Neural progenitor cell (in vitro differentiated cells): Measurements from ENCODE around the gene DCUN1D1. TPM values are rescaled to one million over a fixed set of nuclear protein-coding genes. Genes with fewer than 3 reads are reported as not detected.

Experiments used
- DNase-seq: peaks from one replicate; pipeline ENCODE4 v3.0.0-alpha.2; 2016; ENCODE audit warnings: low spot score
- H2AFZ ChIP-seq: fragments of 200-600 bp; sonication (generic); replicated peaks from 2 replicates; pipeline ENCODE4 v1.6.1; 2016; ENCODE audit warnings: antibody characterized with exemption
- H3F3A ChIP-seq: fragments of 200-600 bp; sonication (generic); 2 replicates; pipeline ENCODE4 v1.6.1; 2016; ENCODE audit warnings: antibody characterized with exemption, low read depth
- H3K27ac ChIP-seq: fragments of 200-600 bp; sonication (generic); 2 replicates; pipeline ENCODE4 v1.5.1; 2016; ENCODE audit warnings: mild to moderate bottlenecking
- H3K27me3 ChIP-seq: fragments of 200-600 bp; sonication (generic); 2 replicates; pipeline ENCODE4 v1.6.1; 2016; ENCODE audit warnings: mild to moderate bottlenecking, moderate library complexity
- H3K36me3 ChIP-seq: fragments of 200-600 bp; sonication (generic); 2 replicates; pipeline ENCODE4 v1.5.1; 2016
- H3K4me1 ChIP-seq: fragments of 200-600 bp; sonication (generic); 2 replicates; pipeline ENCODE4 v1.6.1; 2016; ENCODE audit warnings: mixed run types
- H3K4me2 ChIP-seq: fragments of 200-600 bp; sonication (generic); 2 replicates; pipeline ENCODE4 v1.6.1; 2016
- H3K4me3 ChIP-seq: fragments of 200-600 bp; sonication (generic); 2 replicates; pipeline ENCODE4 v1.5.1; 2016
- H3K79me2 ChIP-seq: fragments of 200-600 bp; sonication (generic); 2 replicates; pipeline ENCODE4 v1.6.1; 2016; ENCODE audit warnings: low read depth
- H3K9ac ChIP-seq: fragments of 200-600 bp; sonication (generic); 2 replicates; pipeline ENCODE4 v1.6.1; 2016
- H3K9me3 ChIP-seq: fragments of 200-600 bp; sonication (generic); 2 replicates; pipeline ENCODE4 v1.5.1; 2016; ENCODE audit warnings: low read depth
- H4K20me1 ChIP-seq: fragments of 200-600 bp; sonication (generic); 2 replicates; pipeline ENCODE4 v1.6.1; 2016; ENCODE audit warnings: low read depth
- H3K27ac Mint-ChIP-seq: 3 replicates; pipeline ENCODE4 v1.8.0; 2021; ENCODE audit warnings: mixed read lengths
- H3K27me3 Mint-ChIP-seq: 2 replicates; pipeline ENCODE4 v1.8.0; 2022; ENCODE audit warnings: low read depth, mild to moderate bottlenecking, inconsistent platforms, moderate library complexity, mixed read lengths; ENCODE audit not compliant: insufficient read depth
- H3K36me3 Mint-ChIP-seq: 3 replicates; pipeline ENCODE4 v1.8.0; 2021; ENCODE audit warnings: mixed read lengths
- H3K4me1 Mint-ChIP-seq: 3 replicates; pipeline ENCODE4 v1.8.0; 2021; ENCODE audit warnings: mixed read lengths
- H3K4me3 Mint-ChIP-seq: 3 replicates; pipeline ENCODE4 v1.8.0; 2021; ENCODE audit warnings: mild to moderate bottlenecking, moderate library complexity, mixed read lengths
- H3K9me3 Mint-ChIP-seq: 3 replicates; pipeline ENCODE4 v1.8.0; 2020; ENCODE audit warnings: mixed read lengths
- CTCF ChIP-seq: fragments of 200-600 bp; sonication (generic); IDR thresholded peaks from 2 replicates; pipeline ENCODE4 v1.5.1; 2017; ENCODE audit warnings: antibody characterized with exemption, mild to moderate bottlenecking
- EZH2 ChIP-seq: fragments of 200-600 bp; sonication (generic); IDR thresholded peaks from 2 replicates; pipeline ENCODE4 v1.6.1; 2017; ENCODE audit warnings: antibody characterized with exemption, mild to moderate bottlenecking, moderate library complexity
- EZH2phosphoT487 ChIP-seq: fragments of 200-600 bp; sonication (generic); IDR thresholded peaks from 2 replicates; pipeline ENCODE4 v1.6.1; 2017; ENCODE audit warnings: antibody characterized with exemption
- total RNA-seq: library from RNA; depleted of rRNA; stranded (reverse); fragments of >200 nt; gene quantifications from 2 replicates; pipeline ENCODE4 v1.2.3, GENCODE V29; 2015; ENCODE audit warnings: low replicate concordance

Gene DCUN1D1
- total RNA-seq, 1 donor from 2014 or later: 63.6 TPM

GRCh38 chr3:182921665-182922355 is 58.5 kb downstream of the DCUN1D1 start:
- H3F3A ChIP-seq: no peaks in the 10 kb centered on the region
- H3K27ac Mint-ChIP-seq: no peak overlapping the region
- no peak overlapping the region for H3K4me2 ChIP-seq
- DNase-seq: no peak
- H3K9ac ChIP-seq: no peak overlapping the region
- H3K27me3 Mint-ChIP-seq: no peaks in the 10 kb centered on the region
- peaks cover 3% of the 10 kb centered on the region for H3K4me1 ChIP-seq
- no peaks in the 10 kb centered on the region for H3K36me3 ChIP-seq
- no peaks in the 10 kb centered on the region for H3K9me3 Mint-ChIP-seq
- H4K20me1 ChIP-seq: no peaks in the 10 kb centered on the region
- no peaks in the 10 kb centered on the region for H3K27me3 ChIP-seq
- TF ChIP-seq EZH2phosphoT487 (no peak), CTCF (no peak), EZH2 (no peak)
- no peak overlapping the region for H2AFZ ChIP-seq
- no peak overlapping the region for H3K27ac ChIP-seq
- no peaks in the 10 kb centered on the region for H3K9me3 ChIP-seq
- H3K4me1 Mint-ChIP-seq: no peaks in the 10 kb centered on the region
- H3K79me2 ChIP-seq: no peaks in the 10 kb centered on the region
- no peak overlapping the region for H3K4me3 Mint-ChIP-seq
- peaks cover 6% of the 10 kb centered on the region for H3K36me3 Mint-ChIP-seq
- no peak overlapping the region for H3K4me3 ChIP-seq

GRCh38 chr3:182920515-182921084 is 59.7 kb downstream of the DCUN1D1 start:
- Histone ChIP-seq H2AFZ (no peak overlapping the region), H3K79me2 (no peaks in the 10 kb centered on the region), H3K4me3 (no peak overlapping the region), H3F3A (no peaks in the 10 kb centered on the region), H3K36me3 (no peaks in the 10 kb centered on the region), H3K9ac (no peak overlapping the region), H3K4me1 (peaks cover 3% of the 10 kb centered on the region), H3K9me3 (no peaks in the 10 kb centered on the region), H4K20me1 (no peaks in the 10 kb centered on the region), H3K27ac (no peak overlapping the region), H3K4me2 (no peak overlapping the region), H3K27me3 (no peaks in the 10 kb centered on the region)
- Mint-ChIP-seq H3K27me3 (no peaks in the 10 kb centered on the region), H3K4me1 (no peaks in the 10 kb centered on the region), H3K9me3 (no peaks in the 10 kb centered on the region), H3K27ac (no peak overlapping the region), H3K4me3 (no peak overlapping the region), H3K36me3 (peaks cover 2% of the 10 kb centered on the region)
- DNase-seq: peak; percentile 32
- TF ChIP-seq EZH2phosphoT487: no peak
- TF ChIP-seq CTCF: no peak
- TF ChIP-seq EZH2: no peak

GRCh38 chr3:182919866-182920357 is 60.4 kb downstream of the DCUN1D1 start:
- Histone ChIP-seq H3K27me3 (no peaks in the 10 kb centered on the region), H3K36me3 (no peaks in the 10 kb centered on the region), H3K4me1 (peaks cover 3% of the 10 kb centered on the region), H3F3A (no peaks in the 10 kb centered on the region), H2AFZ (no peak overlapping the region), H4K20me1 (no peaks in the 10 kb centered on the region), H3K27ac (no peak overlapping the region), H3K79me2 (no peaks in the 10 kb centered on the region), H3K9ac (no peak overlapping the region), H3K9me3 (no peaks in the 10 kb centered on the region), H3K4me3 (no peak overlapping the region), H3K4me2 (no peak overlapping the region)
- Mint-ChIP-seq H3K27ac (no peak overlapping the region), H3K4me1 (no peaks in the 10 kb centered on the region), H3K27me3 (no peaks in the 10 kb centered on the region), H3K36me3 (no peaks in the 10 kb centered on the region), H3K4me3 (no peak overlapping the region), H3K9me3 (no peaks in the 10 kb centered on the region)
- no peak for DNase-seq
- TF ChIP-seq CTCF (no peak), EZH2phosphoT487 (no peak), EZH2 (no peak)
